GM23338 (cell line): ENCODE results near the gene CNTNAP1. TPM values are rescaled to one million over a fixed set of nuclear protein-coding genes. Genes with fewer than 3 reads are reported as not detected.

Source experiments
- ATAC-seq: fragments of 200-7000 bp; cut with Tn5 transposase; 3 replicates; pipeline ENCODE4 v1.9.1; 2020
- DNase-seq: peaks from one replicate; pipeline ENCODE4 v3.0.0-alpha.2; 2015; ENCODE audit warnings: low spot score
- H2AFZ ChIP-seq: fragments of 200-600 bp; sonication (generic); 2 replicates; pipeline ENCODE4 v1.8.0; 2016; ENCODE audit warnings: antibody characterized with exemption, mild to moderate bottlenecking, moderate library complexity
- H3F3A ChIP-seq: fragments of 200-600 bp; sonication (generic); replicated peaks from 2 replicates; pipeline ENCODE4 v1.8.0; 2017; ENCODE audit warnings: antibody characterized with exemption, mixed run types, low read depth
- H3K27ac ChIP-seq: fragments of 200-600 bp; sonication (generic); 2 replicates; pipeline ENCODE4 v1.6.1; 2016; ENCODE audit warnings: low read depth
- H3K27me3 ChIP-seq: fragments of 200-600 bp; sonication (generic); 2 replicates; pipeline ENCODE4 v1.8.0; 2016; ENCODE audit warnings: mild to moderate bottlenecking, mixed run types, moderate library complexity; ENCODE audit not compliant: insufficient read depth
- H3K36me3 ChIP-seq: fragments of 200-600 bp; sonication (generic); 2 replicates; pipeline ENCODE4 v1.8.0; 2016; ENCODE audit warnings: mild to moderate bottlenecking; ENCODE audit not compliant: insufficient read depth
- H3K4me1 ChIP-seq: fragments of 200-600 bp; sonication (generic); 2 replicates; pipeline ENCODE4 v1.8.0; 2016; ENCODE audit warnings: mild to moderate bottlenecking, moderate library complexity; ENCODE audit not compliant: insufficient read depth
- H3K4me2 ChIP-seq: fragments of 200-600 bp; sonication (generic); 2 replicates; pipeline ENCODE4 v1.7.1; 2017; ENCODE audit warnings: mixed run types
- H3K4me3 ChIP-seq: fragments of 200-600 bp; sonication (generic); 2 replicates; pipeline ENCODE4 v1.6.1; 2016; ENCODE audit warnings: mixed run types
- H3K79me2 ChIP-seq: fragments of 200-600 bp; sonication (generic); replicated peaks from 2 replicates; pipeline ENCODE4 v1.8.0; 2017; ENCODE audit warnings: mild to moderate bottlenecking; ENCODE audit not compliant: insufficient read depth
- H3K9me2 ChIP-seq: fragments of 200-600 bp; sonication (generic); 2 replicates; pipeline ENCODE4 v1.8.0; 2017; ENCODE audit not compliant: insufficient read depth
- H4K20me1 ChIP-seq: fragments of 200-600 bp; sonication (generic); replicated peaks from 2 replicates; pipeline ENCODE4 v1.8.0; 2017; ENCODE audit warnings: mild to moderate bottlenecking; ENCODE audit not compliant: insufficient read depth
- H3K27ac Mint-ChIP-seq: 2 replicates; pipeline ENCODE4 v1.8.0; 2020; ENCODE audit warnings: inconsistent platforms, mild to moderate bottlenecking, moderate library complexity, mixed read lengths
- H3K27me3 Mint-ChIP-seq: 3 replicates; pipeline ENCODE4 v1.8.0; 2022; ENCODE audit warnings: low read depth, mild to moderate bottlenecking, moderate library complexity, mixed read lengths, inconsistent platforms; ENCODE audit not compliant: insufficient read depth, poor library complexity
- H3K36me3 Mint-ChIP-seq: 3 replicates; pipeline ENCODE4 v1.8.0; 2021; ENCODE audit warnings: low read depth, mild to moderate bottlenecking, inconsistent platforms, moderate library complexity, mixed read lengths
- H3K4me1 Mint-ChIP-seq: 3 replicates; pipeline ENCODE4 v1.8.0; 2020; ENCODE audit warnings: mild to moderate bottlenecking, inconsistent platforms, mixed read lengths
- H3K4me3 Mint-ChIP-seq: 3 replicates; pipeline ENCODE4 v1.8.0; 2021; ENCODE audit warnings: moderate library complexity, mild to moderate bottlenecking, inconsistent platforms, mixed read lengths
- H3K9me3 Mint-ChIP-seq: 3 replicates; pipeline ENCODE4 v1.8.0; 2020; ENCODE audit warnings: moderate library complexity, mild to moderate bottlenecking, inconsistent platforms, mixed read lengths
- CTCF ChIP-seq, 2 experiments: fragments of 200-600 bp in 1 of 2; sonication (generic) in 1 of 2; conservative IDR thresholded peaks; 2 replicates each; pipeline versions ENCODE4 v1.5.1 to v1.6.1; 2016 to 2017; ENCODE audit warnings: antibody characterized with exemption in 2 of 2, low read depth in 2 of 2, mild to moderate bottlenecking in 2 of 2, moderate library complexity in 1 of 2
- EZH2 ChIP-seq: fragments of 200-600 bp; sonication (generic); IDR thresholded peaks from one replicate; pipeline ENCODE4 v1.8.0; 2017; ENCODE audit warnings: antibody characterized with exemption, mild to moderate bottlenecking, low read depth; ENCODE audit not compliant: unreplicated experiment
- POLR2AphosphoS5 ChIP-seq: IDR thresholded peaks from 2 replicates; pipeline ENCODE4 v1.6.1; 2016; ENCODE audit warnings: antibody characterized with exemption, low read depth
- polyA plus RNA-seq: library from polyadenylated mRNA; unstranded; fragments of >200 nt; fragmentation: Nextera tagmentation; extraction: Ambion mirVana; gene quantifications from 2 replicates; pipeline ENCODE4 v1.2.1, GENCODE V29; 2016
- total RNA-seq: library from RNA; depleted of rRNA; stranded (reverse); fragments of >200 nt; shearing (Covaris generic); gene quantifications from 2 replicates; pipeline ENCODE4 v1.2.3, GENCODE V29; 2014
- TF ChIP-seq, protein P1 (sequence below): fragments of 250-450 bp; sonication (Bioruptor Pico); IDR thresholded peaks from 2 replicates; pipeline ENCODE4 v1.5.0; 2020; ENCODE audit warnings: mild to moderate bottlenecking, moderate library complexity

CNTNAP1 gene
- total and polyA plus RNA-seq, 2 experiments from 2014 or later, result 1.3 to 5.0 TPM

DNA sequence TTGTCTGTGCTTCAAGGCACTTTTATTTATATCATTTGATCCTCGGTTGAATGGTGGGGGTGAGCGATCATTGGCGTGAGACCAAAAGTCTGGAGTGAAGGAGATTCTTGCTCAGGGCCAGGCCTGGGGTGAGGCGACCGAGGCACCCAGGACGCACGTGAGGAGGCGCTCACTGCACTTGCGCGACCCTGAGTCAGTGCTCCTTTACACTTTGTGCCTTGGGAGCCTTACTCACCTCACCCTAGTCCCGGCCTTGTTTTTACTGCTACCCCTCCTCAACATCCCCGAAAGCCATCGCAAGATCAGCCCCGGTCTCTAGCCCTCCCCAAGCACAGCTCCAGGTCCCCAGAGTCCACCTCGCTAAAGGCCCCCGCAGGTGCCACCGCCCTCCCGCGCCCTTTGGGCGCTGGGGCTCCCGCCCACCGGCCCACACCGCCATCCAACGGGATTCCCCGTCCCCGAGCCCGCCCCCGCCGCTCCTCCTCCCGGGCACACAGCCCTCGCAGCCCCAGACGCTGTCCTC is 62.0 kb downstream of the CNTNAP1 start:
- peaks cover 20% of the 10 kb centered on the region for H3K27me3 Mint-ChIP-seq
- TF ChIP-seq CTCF (conservative IDR thresholded peaks at IDR 0.05; ENCODE audit: low read depth in 2 of 2) (peak in 1 of 2 experiments; percentile 4; a peak in 1 of 4 replicates), POLR2AphosphoS5 (no peak)
- H2AFZ ChIP-seq, result peak overlapping the region; percentile 88; the same call in 1 of the 2 replicates
- peaks cover 11% of the 10 kb centered on the region for H3K9me3 Mint-ChIP-seq
- peaks cover 43% of the 10 kb centered on the region for H3K4me1 ChIP-seq
- H3K4me1 Mint-ChIP-seq, result peaks cover 35% of the 10 kb centered on the region
- H3K4me3 Mint-ChIP-seq, result peak overlapping the region; percentile 88
- H3F3A ChIP-seq, result 0 out of 2 replicates have a peak, but pooled peaks cover 14% of the 10 kb centered on the region
- peak overlapping the region; percentile 79 for H3K4me3 ChIP-seq
- peaks cover 18% of the 10 kb centered on the region for H3K27me3 ChIP-seq
- peak overlapping the region; percentile 87 for H3K27ac Mint-ChIP-seq
- peak overlapping the region; percentile 80 for H3K4me2 ChIP-seq
- DNase-seq (peak; percentile 72), ATAC-seq (peak; percentile 85)
- H3K79me2 ChIP-seq, result peaks cover 12% of the 10 kb centered on the region
- H3K36me3 Mint-ChIP-seq, result peaks cover 5% of the 10 kb centered on the region; the same call in 2 of the 3 replicates
- H3K9me2 ChIP-seq, result peaks cover 5% of the 10 kb centered on the region; the same call in 1 of the 2 replicates
- no peaks in the 10 kb centered on the region for H3K36me3 ChIP-seq
- peak overlapping the region; percentile 94 for H3K27ac ChIP-seq
- H4K20me1 ChIP-seq, result no peaks in the 10 kb centered on the region

GRCh38 chr17:42744806-42745617 is 62.7 kb downstream of the CNTNAP1 start, which contains the start of gene EZH1:
Gene EZH1, minus strand, starts transcription at chr17:42745040. Its CDS starts 16,099 bp downstream, at chr17:42728941.
- Mint-ChIP-seq H3K4me1 (peaks cover 37% of the 10 kb centered on the region), H3K27ac (peak within 1 kb of the TSS; percentile 87), H3K9me3 (peaks cover 11% of the 10 kb centered on the region), H3K4me3 (peak within 1 kb of the TSS; percentile 88), H3K36me3 (peaks cover 5% of the 10 kb centered on the region; the same call in 2 of the 3 replicates), H3K27me3 (peaks cover 20% of the 10 kb centered on the region)
- ATAC-seq, result peak; percentile 88
- TF ChIP-seq, protein P1, sequence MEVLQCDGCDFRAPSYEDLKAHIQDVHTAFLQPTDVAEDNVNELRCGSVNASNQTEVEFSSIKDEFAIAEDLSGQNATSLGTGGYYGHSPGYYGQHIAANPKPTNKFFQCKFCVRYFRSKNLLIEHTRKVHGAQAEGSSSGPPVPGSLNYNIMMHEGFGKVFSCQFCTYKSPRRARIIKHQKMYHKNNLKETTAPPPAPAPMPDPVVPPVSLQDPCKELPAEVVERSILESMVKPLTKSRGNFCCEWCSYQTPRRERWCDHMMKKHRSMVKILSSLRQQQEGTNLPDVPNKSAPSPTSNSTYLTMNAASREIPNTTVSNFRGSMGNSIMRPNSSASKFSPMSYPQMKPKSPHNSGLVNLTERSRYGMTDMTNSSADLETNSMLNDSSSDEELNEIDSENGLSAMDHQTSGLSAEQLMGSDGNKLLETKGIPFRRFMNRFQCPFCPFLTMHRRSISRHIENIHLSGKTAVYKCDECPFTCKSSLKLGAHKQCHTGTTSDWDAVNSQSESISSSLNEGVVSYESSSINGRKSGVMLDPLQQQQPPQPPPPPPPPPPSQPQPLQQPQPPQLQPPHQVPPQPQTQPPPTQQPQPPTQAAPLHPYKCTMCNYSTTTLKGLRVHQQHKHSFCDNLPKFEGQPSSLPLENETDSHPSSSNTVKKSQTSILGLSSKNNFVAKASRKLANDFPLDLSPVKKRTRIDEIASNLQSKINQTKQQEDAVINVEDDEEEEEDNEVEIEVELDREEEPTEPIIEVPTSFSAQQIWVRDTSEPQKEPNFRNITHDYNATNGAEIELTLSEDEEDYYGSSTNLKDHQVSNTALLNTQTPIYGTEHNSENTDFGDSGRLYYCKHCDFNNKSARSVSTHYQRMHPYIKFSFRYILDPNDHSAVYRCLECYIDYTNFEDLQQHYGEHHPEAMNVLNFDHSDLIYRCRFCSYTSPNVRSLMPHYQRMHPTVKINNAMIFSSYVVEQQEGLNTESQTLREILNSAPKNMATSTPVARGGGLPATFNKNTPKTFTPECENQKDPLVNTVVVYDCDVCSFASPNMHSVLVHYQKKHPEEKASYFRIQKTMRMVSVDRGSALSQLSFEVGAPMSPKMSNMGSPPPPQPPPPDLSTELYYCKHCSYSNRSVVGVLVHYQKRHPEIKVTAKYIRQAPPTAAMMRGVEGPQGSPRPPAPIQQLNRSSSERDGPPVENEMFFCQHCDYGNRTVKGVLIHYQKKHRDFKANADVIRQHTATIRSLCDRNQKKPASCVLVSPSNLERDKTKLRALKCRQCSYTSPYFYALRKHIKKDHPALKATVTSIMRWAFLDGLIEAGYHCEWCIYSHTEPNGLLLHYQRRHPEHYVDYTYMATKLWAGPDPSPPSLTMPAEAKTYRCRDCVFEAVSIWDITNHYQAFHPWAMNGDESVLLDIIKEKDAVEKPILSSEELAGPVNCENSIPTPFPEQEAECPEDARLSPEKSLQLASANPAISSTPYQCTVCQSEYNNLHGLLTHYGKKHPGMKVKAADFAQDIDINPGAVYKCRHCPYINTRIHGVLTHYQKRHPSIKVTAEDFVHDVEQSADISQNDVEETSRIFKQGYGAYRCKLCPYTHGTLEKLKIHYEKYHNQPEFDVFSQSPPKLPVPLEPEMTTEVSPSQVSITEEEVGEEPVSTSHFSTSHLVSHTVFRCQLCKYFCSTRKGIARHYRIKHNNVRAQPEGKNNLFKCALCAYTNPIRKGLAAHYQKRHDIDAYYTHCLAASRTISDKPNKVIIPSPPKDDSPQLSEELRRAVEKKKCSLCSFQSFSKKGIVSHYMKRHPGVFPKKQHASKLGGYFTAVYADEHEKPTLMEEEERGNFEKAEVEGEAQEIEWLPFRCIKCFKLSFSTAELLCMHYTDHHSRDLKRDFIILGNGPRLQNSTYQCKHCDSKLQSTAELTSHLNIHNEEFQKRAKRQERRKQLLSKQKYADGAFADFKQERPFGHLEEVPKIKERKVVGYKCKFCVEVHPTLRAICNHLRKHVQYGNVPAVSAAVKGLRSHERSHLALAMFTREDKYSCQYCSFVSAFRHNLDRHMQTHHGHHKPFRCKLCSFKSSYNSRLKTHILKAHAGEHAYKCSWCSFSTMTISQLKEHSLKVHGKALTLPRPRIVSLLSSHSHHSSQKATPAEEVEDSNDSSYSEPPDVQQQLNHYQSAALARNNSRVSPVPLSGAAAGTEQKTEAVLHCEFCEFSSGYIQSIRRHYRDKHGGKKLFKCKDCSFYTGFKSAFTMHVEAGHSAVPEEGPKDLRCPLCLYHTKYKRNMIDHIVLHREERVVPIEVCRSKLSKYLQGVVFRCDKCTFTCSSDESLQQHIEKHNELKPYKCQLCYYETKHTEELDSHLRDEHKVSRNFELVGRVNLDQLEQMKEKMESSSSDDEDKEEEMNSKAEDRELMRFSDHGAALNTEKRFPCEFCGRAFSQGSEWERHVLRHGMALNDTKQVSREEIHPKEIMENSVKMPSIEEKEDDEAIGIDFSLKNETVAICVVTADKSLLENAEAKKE (CRISPR knock-in tag), result no peak
- TF ChIP-seq EZH2, result peak; percentile 54
- TF ChIP-seq POLR2AphosphoS5, result peak; percentile 87
- H2AFZ ChIP-seq, result peak within 1 kb of the TSS; percentile 94
- H3K27ac ChIP-seq, result peak within 1 kb of the TSS; percentile 94
- peak within 1 kb of the TSS; percentile 80 for H3K4me2 ChIP-seq
- peak within 1 kb of the TSS; percentile 79 for H3K4me3 ChIP-seq
- peak; percentile 97 for DNase-seq
- H3K9me2 ChIP-seq, result peaks cover 5% of the 10 kb centered on the region; the same call in 1 of the 2 replicates
- H3K4me1 ChIP-seq, result peaks cover 44% of the 10 kb centered on the region
- H4K20me1 ChIP-seq, result no peaks in the 10 kb centered on the region
- peaks cover 12% of the 10 kb centered on the region for H3K79me2 ChIP-seq
- H3K27me3 ChIP-seq, result peaks cover 18% of the 10 kb centered on the region
- 0 out of 2 replicates have a peak, but pooled peaks cover 14% of the 10 kb centered on the region for H3F3A ChIP-seq
- no peaks in the 10 kb centered on the region for H3K36me3 ChIP-seq
